Measurements from ENCODE around the gene LRRC46.

Gene LRRC46

DNA sequence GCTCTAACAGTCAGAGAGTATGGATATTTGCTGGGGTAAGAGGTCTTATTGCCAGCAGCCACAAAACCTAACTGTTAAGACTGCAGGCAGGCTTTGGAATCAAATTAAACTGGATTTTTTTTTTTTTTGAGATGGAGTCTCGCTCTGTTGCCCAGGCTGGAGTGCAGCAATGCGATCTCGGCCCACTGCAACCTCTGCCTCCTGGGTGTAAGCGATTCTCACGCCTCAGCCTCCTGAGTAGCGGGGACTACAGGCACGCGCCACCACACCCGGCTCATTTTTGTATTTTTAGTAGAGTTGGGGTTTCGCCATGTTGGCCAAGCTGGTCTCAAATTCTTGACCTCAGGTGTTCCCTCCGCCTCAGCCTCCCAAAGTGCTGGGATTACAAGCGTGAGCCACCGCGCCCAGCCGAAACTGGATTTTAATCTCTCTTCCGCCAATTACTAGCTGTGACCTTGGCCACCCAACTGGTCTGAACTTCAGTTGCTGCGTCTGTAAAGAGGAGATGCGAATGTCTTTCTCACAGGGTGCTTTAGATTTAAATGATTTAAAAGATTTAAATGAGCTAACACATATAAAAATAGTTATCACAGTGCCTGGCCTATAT is 971 bp upstream of the LRRC46 start:
- Histone ChIP-seq H3K27ac (ENCODE audit: insufficient read depth, low read length, poor library complexity, severe bottlenecking) (peak overlapping the region; percentile 91), H3K9me3 (ENCODE audit: control insufficient read depth, low read length) (no peaks in the 10 kb centered on the region), H3K4me3 (ENCODE audit: insufficient read depth, low read depth, low read length, poor library complexity, severe bottlenecking) (peak overlapping the region; percentile 76), H3K4me1 (ENCODE audit: control insufficient read depth, insufficient read depth, low read length, poor library complexity, severe bottlenecking) (peaks cover 24% of the 10 kb centered on the region), H3K36me3 (ENCODE audit: control insufficient read depth, insufficient read depth, low read length) (peaks cover 15% of the 10 kb centered on the region), H3K27me3 (replicated peaks; ENCODE audit: control insufficient read depth, insufficient read depth, low read length, poor library complexity, severe bottlenecking) (no peaks in the 10 kb centered on the region)
- no peak for DNase-seq

DNA sequence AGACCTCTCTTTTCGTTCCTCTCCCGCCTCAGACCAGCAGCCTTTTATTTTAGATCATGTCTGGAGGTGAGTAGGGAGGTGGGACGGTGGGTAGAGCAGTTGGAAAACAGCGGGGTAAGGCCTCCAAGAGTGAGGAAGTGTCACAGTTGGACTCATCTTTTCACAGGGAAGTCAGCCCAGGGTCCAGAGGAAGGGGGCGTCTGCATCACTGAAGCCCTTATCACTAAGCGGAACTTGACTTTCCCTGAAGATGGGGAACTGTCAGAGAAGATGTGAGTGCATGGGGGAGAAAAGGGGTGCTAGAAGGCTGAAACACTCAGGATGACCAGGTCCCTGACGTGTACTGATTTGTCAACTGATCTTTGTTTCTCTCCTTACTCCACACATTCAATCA is 461 bp downstream of the LRRC46 start:
- H3K4me1 ChIP-seq (ENCODE audit: control insufficient read depth, insufficient read depth, low read length, poor library complexity, severe bottlenecking): peaks cover 24% of the 10 kb centered on the region
- DNase-seq: no peak
- peak overlapping the region; percentile 91 for H3K27ac ChIP-seq (ENCODE audit: insufficient read depth, low read length, poor library complexity, severe bottlenecking)
- peaks cover 4% of the 10 kb centered on the region for H3K36me3 ChIP-seq (ENCODE audit: control insufficient read depth, insufficient read depth, low read length)
- peak overlapping the region; percentile 76 for H3K4me3 ChIP-seq (ENCODE audit: insufficient read depth, low read depth, low read length, poor library complexity, severe bottlenecking)
- no peaks in the 10 kb centered on the region for H3K9me3 ChIP-seq (ENCODE audit: control insufficient read depth, low read length)
- no peaks in the 10 kb centered on the region for H3K27me3 ChIP-seq (replicated peaks; ENCODE audit: control insufficient read depth, insufficient read depth, low read length, poor library complexity, severe bottlenecking)

DNA sequence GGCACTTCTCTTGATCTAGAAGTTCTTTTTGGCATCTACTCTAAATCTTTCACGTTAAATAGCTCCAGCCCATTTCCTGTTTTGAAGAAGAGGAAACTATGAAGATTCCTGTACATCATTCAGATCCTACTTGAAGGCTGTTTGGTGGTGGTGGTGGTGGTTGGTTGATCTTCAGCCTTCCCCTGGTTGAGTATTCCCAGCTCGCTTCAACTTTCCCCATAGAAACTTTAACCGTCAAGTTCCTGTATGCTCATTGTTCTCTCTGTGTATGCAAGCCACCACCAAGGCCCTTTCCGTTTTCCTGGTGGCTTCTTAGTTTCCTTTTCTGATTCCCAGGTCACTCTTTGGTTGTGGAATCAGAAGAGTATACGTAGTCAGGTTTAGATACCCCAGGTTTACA is 3.3 kb downstream of the LRRC46 start:
- Histone ChIP-seq H3K36me3 (ENCODE audit: control insufficient read depth, insufficient read depth, low read length) (peaks cover 3% of the 10 kb centered on the region), H3K4me1 (ENCODE audit: control insufficient read depth, insufficient read depth, low read length, poor library complexity, severe bottlenecking) (peaks cover 20% of the 10 kb centered on the region), H3K4me3 (ENCODE audit: insufficient read depth, low read depth, low read length, poor library complexity, severe bottlenecking) (no peak overlapping the region), H3K9me3 (ENCODE audit: control insufficient read depth, low read length) (no peaks in the 10 kb centered on the region), H3K27me3 (replicated peaks; ENCODE audit: control insufficient read depth, insufficient read depth, low read length, poor library complexity, severe bottlenecking) (no peaks in the 10 kb centered on the region), H3K27ac (ENCODE audit: insufficient read depth, low read length, poor library complexity, severe bottlenecking) (no peak overlapping the region)
- no peak for DNase-seq

DNA sequence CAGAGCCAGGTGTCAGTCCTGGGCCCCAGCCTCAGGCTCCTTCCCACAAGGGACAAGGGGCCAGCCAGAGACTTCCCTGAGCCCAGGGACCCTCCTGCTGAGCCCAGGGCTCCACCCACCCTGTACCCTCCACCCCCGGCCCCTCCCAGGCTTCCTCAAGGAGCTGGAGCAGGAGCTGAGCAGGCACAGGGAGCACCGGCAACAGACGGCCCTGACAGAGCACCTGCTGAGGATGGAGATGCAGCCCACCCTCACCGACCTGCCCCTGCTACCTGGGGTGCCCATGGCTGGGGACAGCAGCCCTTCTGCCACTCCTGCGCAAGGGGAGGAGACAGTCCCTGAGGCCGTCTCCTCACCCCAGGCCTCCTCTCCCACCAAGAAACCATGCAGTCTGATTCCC is 5.1 kb downstream of the LRRC46 start:
- Histone ChIP-seq H3K36me3 (ENCODE audit: control insufficient read depth, insufficient read depth, low read length) (peaks cover 3% of the 10 kb centered on the region), H3K4me3 (ENCODE audit: insufficient read depth, low read depth, low read length, poor library complexity, severe bottlenecking) (no peak overlapping the region), H3K4me1 (ENCODE audit: control insufficient read depth, insufficient read depth, low read length, poor library complexity, severe bottlenecking) (peaks cover 23% of the 10 kb centered on the region), H3K27me3 (replicated peaks; ENCODE audit: control insufficient read depth, insufficient read depth, low read length, poor library complexity, severe bottlenecking) (no peaks in the 10 kb centered on the region), H3K27ac (ENCODE audit: insufficient read depth, low read length, poor library complexity, severe bottlenecking) (no peak overlapping the region), H3K9me3 (ENCODE audit: control insufficient read depth, low read length) (no peaks in the 10 kb centered on the region)
- no peak for DNase-seq

DNA sequence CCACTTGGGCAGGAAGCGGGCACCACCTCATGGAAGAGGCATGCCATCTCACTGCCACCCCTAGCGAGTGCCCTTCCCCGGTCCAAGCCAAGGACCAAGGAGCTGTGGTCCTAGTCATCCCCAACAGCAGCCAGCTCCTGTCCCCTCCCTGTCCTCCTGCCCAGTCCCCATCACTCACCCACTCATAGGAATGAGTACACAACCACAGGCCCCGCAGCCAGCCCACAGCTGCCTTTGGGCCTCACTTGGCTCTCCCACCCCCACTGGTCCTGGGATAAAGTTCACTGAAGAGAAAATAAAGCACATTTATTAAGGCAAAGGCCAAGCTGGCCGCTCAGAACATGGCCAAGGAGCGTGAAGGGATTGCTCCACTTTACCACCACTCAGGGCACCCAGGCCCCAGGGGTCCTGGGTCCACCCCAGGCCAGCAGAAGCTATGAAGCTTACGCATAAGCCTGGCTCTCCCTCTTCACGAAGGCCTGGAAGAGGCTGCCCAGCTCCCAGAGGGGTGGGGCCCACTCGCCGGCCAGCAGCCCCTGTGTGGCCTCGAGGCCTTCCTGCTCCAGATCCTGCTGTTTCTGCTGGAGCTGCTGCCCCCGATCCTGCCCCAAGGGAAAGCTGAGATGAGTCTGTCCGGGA is 6.0 kb downstream of the LRRC46 start:
- Histone ChIP-seq H3K27ac (ENCODE audit: insufficient read depth, low read length, poor library complexity, severe bottlenecking) (no peak overlapping the region), H3K4me1 (ENCODE audit: control insufficient read depth, insufficient read depth, low read length, poor library complexity, severe bottlenecking) (peaks cover 25% of the 10 kb centered on the region), H3K9me3 (ENCODE audit: control insufficient read depth, low read length) (no peaks in the 10 kb centered on the region), H3K27me3 (replicated peaks; ENCODE audit: control insufficient read depth, insufficient read depth, low read length, poor library complexity, severe bottlenecking) (no peaks in the 10 kb centered on the region), H3K36me3 (ENCODE audit: control insufficient read depth, insufficient read depth, low read length) (peaks cover 3% of the 10 kb centered on the region), H3K4me3 (ENCODE audit: insufficient read depth, low read depth, low read length, poor library complexity, severe bottlenecking) (no peak overlapping the region)
- DNase-seq: no peak

DNA sequence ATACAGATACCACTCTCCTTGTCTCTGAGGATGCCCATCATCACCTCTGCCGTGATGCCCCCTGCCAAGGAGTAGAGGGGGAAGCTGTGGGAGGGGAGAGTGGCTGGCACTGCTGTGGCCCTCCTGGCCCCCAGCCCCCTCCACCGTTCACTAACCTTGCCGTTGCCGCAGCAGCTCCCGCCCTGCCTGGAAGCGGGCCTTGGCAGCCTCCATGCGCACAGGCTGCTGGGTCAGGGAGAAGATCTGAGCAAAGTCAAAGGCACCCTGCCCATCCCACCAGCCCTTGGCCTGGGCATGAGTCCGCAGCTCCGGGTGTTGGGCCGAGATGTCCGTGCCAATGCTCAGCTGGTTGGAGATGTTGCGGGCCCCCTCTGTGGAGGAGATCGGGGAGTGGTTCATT is 7.2 kb downstream of the LRRC46 start:
- H3K27me3 ChIP-seq (replicated peaks; ENCODE audit: control insufficient read depth, insufficient read depth, low read length, poor library complexity, severe bottlenecking): no peaks in the 10 kb centered on the region
- no peak overlapping the region for H3K4me3 ChIP-seq (ENCODE audit: insufficient read depth, low read depth, low read length, poor library complexity, severe bottlenecking)
- H3K27ac ChIP-seq (ENCODE audit: insufficient read depth, low read length, poor library complexity, severe bottlenecking): no peak overlapping the region
- H3K4me1 ChIP-seq (ENCODE audit: control insufficient read depth, insufficient read depth, low read length, poor library complexity, severe bottlenecking): peaks cover 27% of the 10 kb centered on the region
- H3K9me3 ChIP-seq (ENCODE audit: control insufficient read depth, low read length): no peaks in the 10 kb centered on the region
- peaks cover 3% of the 10 kb centered on the region for H3K36me3 ChIP-seq (ENCODE audit: control insufficient read depth, insufficient read depth, low read length)
- no peak for DNase-seq

DNA sequence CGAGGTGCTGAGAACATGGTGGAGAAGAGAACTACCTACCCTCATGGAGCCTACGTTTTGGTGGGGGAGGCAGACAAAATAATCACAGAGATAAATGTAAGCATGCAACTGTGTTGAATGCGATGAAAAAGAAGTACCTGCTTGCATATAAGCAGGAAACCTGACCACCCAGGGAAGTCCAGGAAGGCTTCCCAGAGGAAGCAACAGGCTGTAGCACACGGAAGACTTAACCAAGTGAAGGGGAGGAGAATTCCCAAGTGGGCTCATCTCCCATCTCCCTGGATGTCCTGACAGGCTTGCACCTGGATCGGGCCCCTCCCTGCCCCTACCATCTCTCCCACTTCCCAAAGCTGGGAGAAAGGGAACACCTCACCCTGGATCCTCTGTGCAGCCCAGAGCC is 7.6 kb downstream of the LRRC46 start:
- Histone ChIP-seq H3K4me3 (ENCODE audit: insufficient read depth, low read depth, low read length, poor library complexity, severe bottlenecking) (no peak overlapping the region), H3K36me3 (ENCODE audit: control insufficient read depth, insufficient read depth, low read length) (peaks cover 3% of the 10 kb centered on the region), H3K27me3 (replicated peaks; ENCODE audit: control insufficient read depth, insufficient read depth, low read length, poor library complexity, severe bottlenecking) (no peaks in the 10 kb centered on the region), H3K4me1 (ENCODE audit: control insufficient read depth, insufficient read depth, low read length, poor library complexity, severe bottlenecking) (peaks cover 27% of the 10 kb centered on the region), H3K27ac (ENCODE audit: insufficient read depth, low read length, poor library complexity, severe bottlenecking) (no peak overlapping the region), H3K9me3 (ENCODE audit: control insufficient read depth, low read length) (no peaks in the 10 kb centered on the region)
- DNase-seq: no peak

DNA sequence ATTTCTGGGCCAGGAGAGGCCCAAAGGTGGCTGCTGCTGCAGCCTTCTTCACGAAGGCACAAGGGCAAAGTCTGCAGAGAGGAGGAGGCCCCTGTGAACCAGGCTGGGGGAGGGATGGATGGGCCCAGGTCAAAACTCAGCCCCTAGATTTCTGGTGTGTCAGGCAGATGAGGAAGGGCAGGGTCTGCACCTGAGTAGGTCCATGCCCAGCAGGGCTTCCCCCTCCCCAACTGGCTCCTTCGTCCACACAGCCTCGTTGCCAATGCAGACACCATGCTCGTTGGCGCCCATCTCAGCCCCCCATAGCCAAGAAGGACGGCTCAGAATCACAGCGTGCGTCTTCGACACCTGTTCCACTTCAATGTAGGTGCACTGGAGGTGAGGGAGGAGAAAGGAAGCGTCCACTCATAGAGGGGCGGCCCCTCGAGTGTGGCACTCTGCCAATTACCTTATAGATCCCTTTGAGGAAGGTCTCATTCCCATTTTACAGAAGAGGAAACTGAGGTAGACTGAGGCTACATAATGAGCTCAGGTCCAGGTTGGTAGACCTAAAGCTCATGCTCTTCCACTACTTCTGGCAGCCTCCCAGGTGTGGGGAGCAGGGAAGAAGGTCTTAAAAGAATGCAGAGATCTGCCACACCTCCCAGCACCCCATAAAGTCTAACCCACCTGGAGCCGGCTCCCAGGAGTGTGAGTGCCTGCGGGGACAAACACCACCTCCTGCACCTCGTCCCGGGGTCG is 8.7 kb downstream of the LRRC46 start:
- peaks cover 8% of the 10 kb centered on the region for H3K27me3 ChIP-seq (replicated peaks; ENCODE audit: control insufficient read depth, insufficient read depth, low read length, poor library complexity, severe bottlenecking)
- DNase-seq: no peak
- no peak overlapping the region for H3K27ac ChIP-seq (ENCODE audit: insufficient read depth, low read length, poor library complexity, severe bottlenecking)
- H3K36me3 ChIP-seq (ENCODE audit: control insufficient read depth, insufficient read depth, low read length): peaks cover 3% of the 10 kb centered on the region
- no peaks in the 10 kb centered on the region for H3K9me3 ChIP-seq (ENCODE audit: control insufficient read depth, low read length)
- H3K4me3 ChIP-seq (ENCODE audit: insufficient read depth, low read depth, low read length, poor library complexity, severe bottlenecking): peak overlapping the region; percentile 82
- H3K4me1 ChIP-seq (ENCODE audit: control insufficient read depth, insufficient read depth, low read length, poor library complexity, severe bottlenecking): peaks cover 22% of the 10 kb centered on the region

DNA sequence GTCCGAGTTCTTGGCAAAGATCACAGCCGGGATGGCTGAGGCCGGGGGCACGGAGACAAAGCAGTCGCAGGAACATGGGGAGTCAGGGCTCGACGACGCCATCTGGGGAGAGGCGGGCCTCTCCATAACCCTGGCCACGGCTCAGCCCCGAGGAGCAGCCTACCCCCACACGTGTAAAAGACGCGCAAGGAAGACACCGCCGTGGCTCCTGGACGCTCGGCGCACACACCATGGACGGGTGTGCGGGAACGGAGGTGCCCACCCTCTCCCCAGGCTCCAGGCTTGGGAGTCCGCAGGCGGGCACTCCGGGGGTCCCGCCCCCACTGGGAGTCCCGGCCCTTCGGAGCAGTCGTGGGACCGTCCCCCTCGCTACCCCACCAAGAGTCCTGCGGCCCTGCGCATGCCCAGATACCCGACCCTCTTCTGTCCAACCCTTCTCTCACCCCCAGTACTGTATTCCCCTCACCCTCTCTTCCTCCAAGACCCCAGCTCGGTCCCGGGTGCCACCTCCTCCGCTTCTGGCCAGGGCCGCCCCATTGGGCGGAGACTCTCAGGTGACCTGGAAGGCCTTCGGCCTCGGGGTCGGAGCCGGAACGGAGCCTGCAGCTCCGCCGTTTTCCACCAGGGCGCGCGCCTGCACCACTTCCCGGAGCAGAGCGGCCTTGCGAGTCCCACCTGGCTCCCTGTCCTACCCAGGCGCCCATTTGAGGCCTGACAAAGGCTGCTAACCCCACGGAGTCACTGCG is 9.4 kb downstream of the LRRC46 start, which contains the start of gene SCRN2:
Gene SCRN2 (minus strand): TSS at position 532 of the 746 bp plus-strand sequence. CDS start 430 bp downstream, at position 102.
- peak within 1 kb of the TSS; percentile 82 for H3K4me3 ChIP-seq (ENCODE audit: insufficient read depth, low read depth, low read length, poor library complexity, severe bottlenecking)
- H3K27me3 ChIP-seq (replicated peaks; ENCODE audit: control insufficient read depth, insufficient read depth, low read length, poor library complexity, severe bottlenecking): peaks cover 13% of the 10 kb centered on the region
- peak within 1 kb of the TSS; percentile 49 for H3K27ac ChIP-seq (ENCODE audit: insufficient read depth, low read length, poor library complexity, severe bottlenecking)
- H3K36me3 ChIP-seq (ENCODE audit: control insufficient read depth, insufficient read depth, low read length): peaks cover 3% of the 10 kb centered on the region
- peak; percentile 65 to 74 (median 72) for DNase-seq
- H3K9me3 ChIP-seq (ENCODE audit: control insufficient read depth, low read length): no peaks in the 10 kb centered on the region
- peaks cover 19% of the 10 kb centered on the region for H3K4me1 ChIP-seq (ENCODE audit: control insufficient read depth, insufficient read depth, low read length, poor library complexity, severe bottlenecking)

Data from effector memory CD4-positive, alpha-beta T cell (primary cell).